B cell (primary cell): ENCODE data around the gene S100PBP. TPM values are rescaled to one million over a fixed set of nuclear protein-coding genes. Genes with fewer than 3 reads are reported as not detected.

ENCODE experiments used
- ATAC-seq: fragments of 200-7000 bp; cut with Tn5 transposase; one replicate; pipeline ENCODE4 v1.10.0; 2021; ENCODE audit warnings: low read depth, mild to moderate bottlenecking, moderate number of reproducible peaks, moderate library complexity
- CTCF ChIA-PET: fragments of 350-600 bp; sonication (Branson Sonifier 250); formaldehyde crosslinking; loops from one replicate; lab custom pipeline; 2021; ENCODE audit warnings: antibody characterized with exemption, inconsistent platforms; lab: Charles Lee
- POLR2A ChIA-PET: fragments of 350-600 bp; sonication (Branson Sonifier 250); formaldehyde crosslinking; loops from one replicate; lab custom pipeline; 2021; ENCODE audit warnings: antibody characterized with exemption; lab: Charles Lee
- DNase-seq: peaks from one replicate; pipeline ENCODE4 v3.0.0; 2013
- H2AFZ ChIP-seq: 2 replicates; pipeline ENCODE4 v1.6.1; 2012; ENCODE audit warnings: mild to moderate bottlenecking, low read depth, low read length; ENCODE audit not compliant: insufficient read depth, poor library complexity, severe bottlenecking
- H3K27ac ChIP-seq, 2 donors: 1 replicate in 1 of 2; 2 replicates in 1 of 2; pipeline ENCODE4 v1.5.1; 2012 to 2013; ENCODE audit warnings: low read length in 2 of 2, mild to moderate bottlenecking in 2 of 2, moderate library complexity in 1 of 2
- H3K27me3 ChIP-seq, 4 experiments: fragments of 200-600 bp in 1 of 4; sonication (generic) in 1 of 4; replicated peaks in 1 of 4; 1 replicate in 2 of 4; 2 replicates in 2 of 4; pipeline versions ENCODE4 v1.6.1 to v1.7.0; 2013 to 2016; ENCODE audit warnings: low read length in 3 of 4, mild to moderate bottlenecking in 2 of 4, mixed read lengths in 1 of 4, moderate library complexity in 1 of 4; ENCODE audit not compliant: insufficient read depth in 4 of 4, control insufficient read depth in 3 of 4; ENCODE audit errors: control extremely low read depth in 1 of 4
- H3K36me3 ChIP-seq, 2 experiments: replicated peaks in 1 of 2; 1 replicate in 1 of 2; 2 replicates in 1 of 2; pipeline versions ENCODE4 v1.6.1 to v1.7.1; 2013; ENCODE audit warnings: low read length in 1 of 2; ENCODE audit not compliant: insufficient read depth in 2 of 2, control insufficient read depth in 1 of 2; ENCODE audit errors: control extremely low read depth in 1 of 2, extremely low read depth in 1 of 2
- H3K4me1 ChIP-seq, 2 donors: fragments of 200-600 bp in 1 of 2; sonication (generic) in 1 of 2; 1 replicate in 1 of 2; 2 replicates in 1 of 2; pipeline versions ENCODE4 v1.5.1 to v1.6.1; 2013 to 2017; ENCODE audit warnings: low read length in 2 of 2; ENCODE audit not compliant: control insufficient read depth in 2 of 2, insufficient read depth in 2 of 2
- H3K4me2 ChIP-seq: replicated peaks from 2 replicates; pipeline ENCODE3; 2012; ENCODE audit warnings: mild to moderate bottlenecking, low read depth, low read length; ENCODE audit not compliant: poor library complexity, severe bottlenecking
- H3K4me3 ChIP-seq, 5 experiments: fragments of 200-600 bp in 1 of 5; sonication (generic) in 1 of 5; 1 replicate in 3 of 5; 2 replicates in 2 of 5; pipeline versions ENCODE4 v1.5.1 to v1.7.0; 2011 to 2016; ENCODE audit warnings: low read length in 4 of 5, mild to moderate bottlenecking in 4 of 5, low read depth in 2 of 5, control low read depth in 1 of 5, moderate library complexity in 1 of 5; ENCODE audit not compliant: insufficient read depth in 1 of 5; ENCODE audit errors: control extremely low read depth in 1 of 5, extremely low read depth in 1 of 5
- H3K79me2 ChIP-seq: fragments of 200-600 bp; sonication (generic); one replicate; pipeline ENCODE4 v1.6.0; 2016; ENCODE audit warnings: low read length; ENCODE audit not compliant: control insufficient read depth, insufficient read depth
- H3K9ac ChIP-seq: fragments of 200-600 bp; sonication (generic); 2 replicates; pipeline ENCODE4 v1.6.1; 2017; ENCODE audit warnings: mild to moderate bottlenecking, low read length, moderate library complexity
- H3K9me3 ChIP-seq, 3 donors: one replicate each; pipeline versions ENCODE4 v1.6.1 to v1.7.1; 2013; ENCODE audit warnings: low read length in 2 of 3; ENCODE audit not compliant: control insufficient read depth in 2 of 3, insufficient read depth in 1 of 3; ENCODE audit errors: control extremely low read depth in 1 of 3
- H4K20me1 ChIP-seq: 2 replicates; pipeline ENCODE4 v1.6.0; 2012; ENCODE audit warnings: mild to moderate bottlenecking, low read length; ENCODE audit not compliant: insufficient read depth, control insufficient read depth, poor library complexity, severe bottlenecking
- H3K27ac Mint-ChIP-seq: one replicate; pipeline ENCODE4 v1.8.0; 2021; ENCODE audit warnings: mixed read lengths
- H3K27me3 Mint-ChIP-seq: one replicate; pipeline ENCODE4 v1.8.0; 2021; ENCODE audit warnings: mixed read lengths
- H3K4me1 Mint-ChIP-seq: one replicate; pipeline ENCODE4 v1.8.0; 2021; ENCODE audit warnings: mixed read lengths
- H3K4me3 Mint-ChIP-seq: one replicate; pipeline ENCODE4 v1.8.0; 2021; ENCODE audit warnings: mixed read lengths
- H3K9me3 Mint-ChIP-seq: one replicate; pipeline ENCODE4 v1.8.0; 2022; ENCODE audit warnings: mixed read lengths; ENCODE audit not compliant: insufficient read depth
- CTCF ChIP-seq: fragments of 200-600 bp; IDR thresholded peaks from one replicate; pipeline ENCODE4 v1.8.0; 2022; ENCODE audit warnings: antibody characterized with exemption, mild to moderate bottlenecking
- EZH2 ChIP-seq: IDR thresholded peaks from 2 replicates; pipeline ENCODE4 v1.6.1; 2012; ENCODE audit warnings: borderline replicate concordance, low read depth, mild to moderate bottlenecking, moderate library complexity, low read length; ENCODE audit not compliant: insufficient read depth, poor library complexity, severe bottlenecking
- WGBS: methylation state at CpG from one replicate; pipeline ENCODE4 v1.1.5; 2013; ENCODE audit warnings: missing lambda C conversion rate; ENCODE audit not compliant: insufficient coverage; 5-methylcytosine and 5-hydroxymethylcytosine counted together
- intact Hi-C: fragments of 100-400 bp; cut with micrococcal nuclease; formaldehyde crosslinking; loops from one replicate; pipeline ENCODE4 v1.10.0; 2022
- polyA plus RNA-seq: library from polyadenylated mRNA; depleted of rRNA; stranded (reverse); fragments of >200 nt; gene quantifications from 2 replicates; pipeline ENCODE4 v1.2.3, GENCODE V29; 2012
- total RNA-seq, 2 donors: library from RNA; stranded (reverse); fragments of 120-200 nt in 1 of 2; gene quantifications; 1 replicate in 1 of 2; 2 replicates in 1 of 2; pipeline versions ENCODE4 v1.2.3 to v1.2.4, GENCODE V29; 2013 to 2022

Gene S100PBP
- total and polyA plus RNA-seq, 2 donors (not counting 1 experiment from before 2014, with no cell fraction given): 32.5 to 94.1 TPM

- WGBS: 68% methylated on average over 5 of the region's 13 CpGs
- H3K4me1 Mint-ChIP-seq: peaks cover 41% of the 10 kb centered on the region
- H3K27me3 Mint-ChIP-seq: peaks cover 39% of the 10 kb centered on the region
- Histone ChIP-seq H3K9ac (peak overlapping the region; percentile 50), H2AFZ (peak overlapping the region; percentile 56), H3K4me3 (peak overlapping the region in 4 of 5 experiments; percentile 11 to 44 (median 25)), H3K36me3 (no peaks in the 10 kb centered on the region), H3K9me3 (peaks cover 0 to 3% (median 0%) of the 10 kb centered on the region in 3 donors), H3K4me2 (peak overlapping the region; percentile 83), H3K79me2 (no peaks in the 10 kb centered on the region), H3K4me1 (peaks cover 25 to 35% of the 10 kb centered on the region in 2 donors), H4K20me1 (peaks cover 4% of the 10 kb centered on the region), H3K27ac (no peak overlapping the region), H3K27me3 (peaks cover 0 to 58% (median 19%) of the 10 kb centered on the region in 4 experiments)
- ATAC-seq (no peak), DNase-seq (peak; percentile 36)
- ChIA-PET CTCF (interaction anchor here (0.6 to 2.6 kb wide), 25 partner anchors 8 to 599 kb away, joined by 3 to 42 read pairs (median 4); partner anchors contain the start of genes BSDC1, S100PBP and YARS1), POLR2A (no interaction called here)
- peak overlapping the region; percentile 83 for H3K4me3 Mint-ChIP-seq
- H3K9me3 Mint-ChIP-seq: no peaks in the 10 kb centered on the region
- TF ChIP-seq CTCF (no peak), EZH2 (peak; percentile 77)
- no peak overlapping the region for H3K27ac Mint-ChIP-seq
- intact Hi-C loops: loop anchor here (1.0 to 10.0 kb wide), 4 partner anchors 47 to 471 kb away; no protein-coding TSS in a partner anchor
These were observed 54.1 kb downstream of the S100PBP start for GRCh38 chr1:32871364-32872191.

DNA sequence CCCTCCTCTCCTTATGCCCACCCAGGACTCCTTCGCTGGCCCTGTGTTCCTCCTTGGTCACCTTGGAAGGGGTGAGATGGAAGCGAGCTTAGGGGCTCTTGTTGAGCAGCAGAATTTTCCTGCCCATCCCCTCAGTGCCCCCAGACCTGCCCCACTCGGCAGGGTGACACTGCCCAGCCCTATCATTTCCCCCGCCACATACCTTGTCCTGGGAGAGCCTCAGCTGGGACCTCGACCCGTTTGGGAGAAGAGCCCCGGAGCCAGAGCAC, 54.7 kb downstream of the S100PBP start:
- Mint-ChIP-seq H3K4me3 (peak overlapping the region; percentile 83), H3K4me1 (peaks cover 41% of the 10 kb centered on the region), H3K9me3 (no peaks in the 10 kb centered on the region), H3K27ac (no peak overlapping the region), H3K27me3 (peaks cover 39% of the 10 kb centered on the region)
- H3K9ac ChIP-seq: peak overlapping the region; percentile 50
- TF ChIP-seq EZH2: no peak
- TF ChIP-seq CTCF: no peak
- peaks cover 4% of the 10 kb centered on the region for H4K20me1 ChIP-seq
- DNase-seq: no peak
- H3K27ac ChIP-seq: no peak overlapping the region
- peak overlapping the region; percentile 41 for H2AFZ ChIP-seq
- intact Hi-C loops: loop anchor here (1.0 to 10.0 kb wide), 4 partner anchors 47 to 471 kb away; no protein-coding TSS in a partner anchor
- H3K9me3 ChIP-seq: peaks cover 0 to 3% (median 0%) of the 10 kb centered on the region in 3 donors
- ChIA-PET CTCF (interaction anchor here (0.6 to 2.6 kb wide), 24 partner anchors 9 to 477 kb away, joined by 3 to 42 read pairs (median 4); partner anchors contain the start of genes BSDC1, S100PBP and YARS1), POLR2A (no interaction called here)
- WGBS: 31% methylated on average over 7 of the region's 7 CpGs
- H3K4me2 ChIP-seq: peak overlapping the region; percentile 83
- H3K4me1 ChIP-seq: peaks cover 25 to 37% of the 10 kb centered on the region in 2 donors
- no peak for ATAC-seq
- no peaks in the 10 kb centered on the region for H3K79me2 ChIP-seq
- peak overlapping the region in 2 of 5 experiments; percentile 18 to 44 for H3K4me3 ChIP-seq
- no peaks in the 10 kb centered on the region for H3K36me3 ChIP-seq
- H3K27me3 ChIP-seq: peaks cover 0 to 64% (median 19%) of the 10 kb centered on the region in 4 experiments
